Naive thymus-derived CD4-positive, alpha-beta T cell (primary cell): ENCODE data around the gene ANKIB1. TPM values are rescaled to one million over a fixed set of nuclear protein-coding genes. Genes with fewer than 3 reads are reported as not detected.
A peak's percentile ranks its signal among the peaks of the same experiment; 100 is the strongest.
"Not testable (repeated sequence)": the region's sequence is repeated elsewhere in the genome, so short reads cannot be mapped to it uniquely, and the experiment has no call there.

ENCODE experiments used
- ATAC-seq: fragments of 150-1000 bp; cut with Tn5 transposase; 2 replicates; pipeline ENCODE4 v1.10.0; 2021; ENCODE audit warnings: mild to moderate bottlenecking, moderate library complexity
- CTCF ChIA-PET: fragments of 350-600 bp; sonication (Branson Sonifier 250); formaldehyde crosslinking; loops from one replicate; lab custom pipeline; 2021; ENCODE audit warnings: antibody characterized with exemption; lab: Charles Lee
- POLR2A ChIA-PET: fragments of 350-600 bp; sonication (Branson Sonifier 250); formaldehyde crosslinking; loops from one replicate; lab custom pipeline; 2021; ENCODE audit warnings: antibody characterized with exemption, inconsistent platforms; lab: Charles Lee
- DNase-seq, 9 donors: peaks; one replicate each; pipeline versions ENCODE4 v3.0.0 to v3.0.0-alpha.2; 2020 to 2022; ENCODE audit warnings: mixed read lengths in 1 of 9
- H3K27ac ChIP-seq: one replicate; pipeline ENCODE4 v1.7.0; 2013; ENCODE audit warnings: mild to moderate bottlenecking, low read depth, low read length, moderate library complexity
- H3K27me3 ChIP-seq, 2 donors: one replicate each; pipeline ENCODE4 v1.7.0; 2013; ENCODE audit warnings: low read length in 2 of 2, mild to moderate bottlenecking in 2 of 2, moderate library complexity in 2 of 2; ENCODE audit not compliant: control insufficient read depth in 2 of 2, insufficient read depth in 2 of 2
- H3K36me3 ChIP-seq, 3 experiments: 1 replicate in 2 of 3; 2 replicates in 1 of 3; pipeline ENCODE4 v1.7.0; 2013; ENCODE audit warnings: low read length in 3 of 3, mild to moderate bottlenecking in 3 of 3, moderate library complexity in 1 of 3; ENCODE audit not compliant: insufficient read depth in 3 of 3, control insufficient read depth in 2 of 3
- H3K4me1 ChIP-seq, 2 donors: one replicate each; pipeline ENCODE4 v1.7.0; 2013; ENCODE audit warnings: low read length in 2 of 2, mild to moderate bottlenecking in 2 of 2, moderate library complexity in 1 of 2; ENCODE audit not compliant: control insufficient read depth in 2 of 2, insufficient read depth in 2 of 2
- H3K4me3 ChIP-seq: 2 replicates; pipeline ENCODE4 v1.7.0; 2013; ENCODE audit warnings: mild to moderate bottlenecking, low read length
- H3K9me3 ChIP-seq, 3 experiments: 1 replicate in 2 of 3; 2 replicates in 1 of 3; pipeline ENCODE4 v1.7.0; 2013; ENCODE audit warnings: low read length in 3 of 3; ENCODE audit not compliant: control insufficient read depth in 2 of 3
- H3K27ac Mint-ChIP-seq, 9 donors: one replicate each; pipeline ENCODE4 v1.8.0; 2020 to 2022; ENCODE audit warnings: mixed read lengths in 9 of 9, mild to moderate bottlenecking in 8 of 9, moderate library complexity in 5 of 9, inconsistent platforms in 2 of 9
- H3K27me3 Mint-ChIP-seq, 5 donors: one replicate each; pipeline ENCODE4 v1.8.0; 2021 to 2022; ENCODE audit warnings: mixed read lengths in 5 of 5, mild to moderate bottlenecking in 1 of 5
- H3K36me3 Mint-ChIP-seq, 5 donors: one replicate each; pipeline ENCODE4 v1.8.0; 2020 to 2022; ENCODE audit warnings: mixed read lengths in 5 of 5, mild to moderate bottlenecking in 3 of 5, inconsistent platforms in 1 of 5
- H3K4me1 Mint-ChIP-seq, 7 donors: one replicate each; pipeline ENCODE4 v1.8.0; 2020 to 2022; ENCODE audit warnings: mixed read lengths in 7 of 7, mild to moderate bottlenecking in 3 of 7, inconsistent platforms in 1 of 7
- H3K4me3 Mint-ChIP-seq, 10 donors: one replicate each; pipeline ENCODE4 v1.8.0; 2020 to 2022; ENCODE audit warnings: mild to moderate bottlenecking in 10 of 10, mixed read lengths in 10 of 10, moderate library complexity in 6 of 10, inconsistent platforms in 2 of 10
- H3K9me3 Mint-ChIP-seq, 11 donors: one replicate each; pipeline ENCODE4 v1.8.0; 2020 to 2022; ENCODE audit warnings: mixed read lengths in 11 of 11, mild to moderate bottlenecking in 4 of 11, inconsistent platforms in 1 of 11, moderate library complexity in 1 of 11
- intact Hi-C, 2 donors: fragments of 100-400 bp; cut with micrococcal nuclease; formaldehyde crosslinking; loops; one replicate each; pipeline ENCODE4 v1.15.1; 2023
- polyA plus RNA-seq, 2 donors: library from polyadenylated mRNA; unstranded; fragments of 300-500 nt; fragmentation: Illumina TruSeq; gene quantifications; one replicate each; pipeline ENCODE4 v1.2.3, GENCODE V29; 2021
- total RNA-seq, 6 experiments: library from RNA in 5 of 6; stranded (reverse) in 5 of 6; gene quantifications; 1 replicate in 5 of 6; 2 replicates in 1 of 6; pipeline ENCODE4 v1.2.3 and lab custom pipeline; 2021 to 2026

ANKIB1 gene
- total and polyA plus RNA-seq, 7 experiments from 2014 or later, result 5.8 to 98.6 (median 67.6) TPM

DNA sequence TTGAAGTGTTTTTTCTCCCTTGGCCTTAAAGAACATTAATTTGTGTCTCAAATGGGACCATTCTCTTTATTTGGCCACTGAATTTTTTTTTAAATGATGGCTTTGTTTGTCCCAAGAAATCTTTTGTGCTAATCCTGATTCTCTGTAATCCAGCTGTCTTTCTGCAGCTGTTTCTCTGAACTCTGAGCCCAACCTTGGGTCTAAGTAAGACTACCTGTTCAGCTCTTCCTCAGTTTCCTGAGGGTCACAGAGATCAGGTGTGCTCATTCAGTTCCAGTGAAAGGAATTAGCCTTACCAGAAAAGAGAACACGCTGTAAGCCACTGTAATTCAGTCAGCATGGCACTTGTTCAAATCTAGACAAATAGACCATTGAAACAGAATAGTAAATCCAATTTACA, 94.2 kb downstream of the ANKIB1 start:
- Histone ChIP-seq H3K27ac (no peak overlapping the region), H3K9me3 (no peaks in the 10 kb centered on the region), H3K27me3 (no peaks in the 10 kb centered on the region), H3K36me3 (peaks cover 0 to 7% (median 0%) of the 10 kb centered on the region in 3 experiments), H3K4me1 (no peaks in the 10 kb centered on the region), H3K4me3 (no peak overlapping the region)
- H3K36me3 Mint-ChIP-seq, result peaks cover 9 to 41% (median 33%) of the 10 kb centered on the region in 5 donors
- ChIA-PET POLR2A (no interaction called here), CTCF (no interaction called here)
- H3K4me3 Mint-ChIP-seq, result no peak overlapping the region
- H3K27ac Mint-ChIP-seq, result no peak overlapping the region
- intact Hi-C loops, result no loop called here
- ATAC-seq (no peak), DNase-seq (no peak)
- peaks cover 0 to 6% (median 0%) of the 10 kb centered on the region in 11 donors for H3K9me3 Mint-ChIP-seq
- no peaks in the 10 kb centered on the region for H3K27me3 Mint-ChIP-seq
- H3K4me1 Mint-ChIP-seq, result no peaks in the 10 kb centered on the region

- no peak for DNase-seq
- CTCF ChIA-PET, result no interaction called here
- Histone ChIP-seq H3K27ac (no peak overlapping the region), H3K4me3 (no peak overlapping the region), H3K36me3 (peaks cover 0 to 25% (median 0%) of the 10 kb centered on the region in 3 experiments), H3K4me1 (no peaks in the 10 kb centered on the region), H3K27me3 (no peaks in the 10 kb centered on the region), H3K9me3 (no peaks in the 10 kb centered on the region)
- ATAC-seq, result no peak
- H3K27ac Mint-ChIP-seq, result no peak overlapping the region
- no peaks in the 10 kb centered on the region for H3K27me3 Mint-ChIP-seq
- H3K4me1 Mint-ChIP-seq, result no peaks in the 10 kb centered on the region
- H3K9me3 Mint-ChIP-seq, result no peaks in the 10 kb centered on the region
- POLR2A ChIA-PET, result no interaction called here
- intact Hi-C loops, result no loop called here
- H3K4me3 Mint-ChIP-seq, result no peak overlapping the region
- H3K36me3 Mint-ChIP-seq, result peaks cover 5 to 53% (median 27%) of the 10 kb centered on the region in 5 donors
These were observed 97.9 kb downstream of the ANKIB1 start for GRCh38 chr7:92343714-92344113.

- intact Hi-C loops, result no loop called here
- ChIA-PET CTCF (no interaction called here), POLR2A (interaction anchor here (0.6 kb wide), 1 partner anchor 344 kb away, joined by 3 read pairs; no protein-coding TSS in a partner anchor)
- DNase-seq (no peak), ATAC-seq (no peak)
- no peaks in the 10 kb centered on the region for H3K27me3 ChIP-seq
- no peak overlapping the region for H3K4me3 ChIP-seq
- Mint-ChIP-seq H3K36me3 (peaks cover 9 to 69% (median 29%) of the 10 kb centered on the region in 5 donors), H3K9me3 (no peaks in the 10 kb centered on the region), H3K27ac (no peak overlapping the region), H3K4me3 (no peak overlapping the region), H3K4me1 (peaks cover 0 to 4% (median 0%) of the 10 kb centered on the region in 7 donors), H3K27me3 (no peaks in the 10 kb centered on the region)
- H3K27ac ChIP-seq, result no peak overlapping the region
- peaks cover 0 to 26% (median 6%) of the 10 kb centered on the region in 3 experiments for H3K36me3 ChIP-seq
- no peaks in the 10 kb centered on the region for H3K4me1 ChIP-seq
- H3K9me3 ChIP-seq, result no peaks in the 10 kb centered on the region
These were observed 106.2 kb downstream of the ANKIB1 start for GRCh38 chr7:92352009-92352408.

GRCh38 chr7:92354214-92354613, 108.4 kb downstream of the ANKIB1 start:
- ChIA-PET POLR2A (no interaction called here), CTCF (no interaction called here)
- peaks cover 12 to 66% (median 32%) of the 10 kb centered on the region in 5 donors for H3K36me3 Mint-ChIP-seq
- H3K4me1 Mint-ChIP-seq, result peaks cover 0 to 4% (median 0%) of the 10 kb centered on the region in 7 donors
- Histone ChIP-seq H3K27me3 (no peaks in the 10 kb centered on the region), H3K36me3 (peaks cover 0 to 28% (median 6%) of the 10 kb centered on the region in 3 experiments), H3K27ac (no peak overlapping the region), H3K9me3 (no peaks in the 10 kb centered on the region), H3K4me1 (no peaks in the 10 kb centered on the region), H3K4me3 (no peak overlapping the region)
- H3K27ac Mint-ChIP-seq, result no peak overlapping the region
- DNase-seq (no peak), ATAC-seq (no peak)
- peaks cover 0 to 3% (median 0%) of the 10 kb centered on the region in 11 donors for H3K9me3 Mint-ChIP-seq
- H3K27me3 Mint-ChIP-seq, result no peaks in the 10 kb centered on the region
- H3K4me3 Mint-ChIP-seq, result no peak overlapping the region
- intact Hi-C loops, result no loop called here

DNA sequence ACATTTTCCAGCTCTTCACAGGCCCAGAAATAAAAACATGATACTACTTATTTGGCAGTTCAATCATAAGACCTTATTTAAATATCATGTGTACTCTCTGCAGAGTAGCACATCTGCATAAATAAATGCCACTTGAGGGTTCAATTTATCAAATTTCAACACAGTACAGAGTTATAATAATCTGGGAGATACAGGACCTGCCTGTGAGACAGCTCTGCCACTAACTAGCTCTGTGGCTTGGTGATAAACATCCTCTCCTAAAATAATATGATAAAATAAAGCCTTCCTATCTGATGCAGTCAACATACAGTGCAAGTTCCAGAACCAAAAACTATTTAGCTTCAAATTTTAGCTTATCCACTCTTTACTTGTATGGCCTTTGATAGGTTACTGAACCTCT, 110.6 kb downstream of the ANKIB1 start:
- intact Hi-C loops, result no loop called here
- no peak overlapping the region for H3K27ac Mint-ChIP-seq
- ChIA-PET POLR2A (no interaction called here), CTCF (no interaction called here)
- peaks cover 0 to 4% (median 0%) of the 10 kb centered on the region in 7 donors for H3K4me1 Mint-ChIP-seq
- DNase-seq, result no peak
- no peak overlapping the region for H3K4me3 ChIP-seq
- H3K27me3 Mint-ChIP-seq, result no peaks in the 10 kb centered on the region
- H3K9me3 Mint-ChIP-seq, result peaks cover 0 to 4% (median 0%) of the 10 kb centered on the region in 11 donors
- H3K27ac ChIP-seq, result no peak overlapping the region
- H3K36me3 ChIP-seq, result peaks cover 0 to 21% (median 6%) of the 10 kb centered on the region in 3 experiments
- no peaks in the 10 kb centered on the region for H3K4me1 ChIP-seq
- H3K36me3 Mint-ChIP-seq, result peaks cover 21 to 67% (median 43%) of the 10 kb centered on the region in 5 donors
- ATAC-seq, result no peak
- no peaks in the 10 kb centered on the region for H3K9me3 ChIP-seq
- no peak overlapping the region for H3K4me3 Mint-ChIP-seq
- H3K27me3 ChIP-seq, result no peaks in the 10 kb centered on the region

DNA sequence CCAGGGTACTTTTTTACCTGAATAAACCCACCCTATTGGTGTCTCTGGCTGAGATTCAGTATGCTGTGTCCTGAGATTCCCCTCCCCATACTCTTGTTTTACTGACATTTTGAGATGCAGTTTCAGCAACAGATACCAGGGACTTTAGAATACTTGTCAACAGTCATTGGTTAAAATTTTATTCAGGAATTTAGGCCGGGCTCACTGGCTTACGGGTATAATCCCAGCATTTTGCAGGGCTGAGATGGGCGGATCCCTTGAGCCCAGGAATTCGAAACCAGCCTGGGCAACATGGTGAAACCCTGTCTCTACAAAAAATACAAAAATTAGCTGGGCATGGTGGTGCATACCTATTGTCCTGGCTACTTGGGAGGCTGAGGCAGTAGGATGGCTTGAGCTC, 111.5 kb downstream of the ANKIB1 start:
- intact Hi-C loops, result no loop called here
- H3K9me3 ChIP-seq, result no peaks in the 10 kb centered on the region
- peaks cover 0 to 4% (median 0%) of the 10 kb centered on the region in 7 donors for H3K4me1 Mint-ChIP-seq
- H3K27ac Mint-ChIP-seq, result peak overlapping the region in 1 of 9 donors; percentile 5
- H3K27me3 Mint-ChIP-seq, result no peaks in the 10 kb centered on the region
- H3K4me3 ChIP-seq, result no peak overlapping the region
- H3K4me1 ChIP-seq, result no peaks in the 10 kb centered on the region
- no peak for DNase-seq
- peaks cover 0 to 4% (median 0%) of the 10 kb centered on the region in 11 donors for H3K9me3 Mint-ChIP-seq
- no peaks in the 10 kb centered on the region for H3K27me3 ChIP-seq
- H3K4me3 Mint-ChIP-seq, result no peak overlapping the region
- ChIA-PET CTCF (no interaction called here), POLR2A (no interaction called here)
- no peak for ATAC-seq
- H3K27ac ChIP-seq, result no peak overlapping the region
- peaks cover 1 to 25% (median 6%) of the 10 kb centered on the region in 3 experiments for H3K36me3 ChIP-seq
- peaks cover 21 to 65% (median 41%) of the 10 kb centered on the region in 5 donors for H3K36me3 Mint-ChIP-seq

GRCh38 chr7:92359179-92359578, 113.4 kb downstream of the ANKIB1 start:
- H3K9me3 ChIP-seq, DNase-seq, H3K27me3 Mint-ChIP-seq, intact Hi-C loops, H3K27ac ChIP-seq, CTCF ChIA-PET, H3K27ac Mint-ChIP-seq, H3K4me3 Mint-ChIP-seq, H3K27me3 ChIP-seq, H3K9me3 Mint-ChIP-seq, POLR2A ChIA-PET, H3K4me3 ChIP-seq, H3K4me1 ChIP-seq, ATAC-seq, H3K4me1 Mint-ChIP-seq: not testable (repeated sequence)
- peaks cover 0 to 20% (median 4%) of the 10 kb centered on the region in 3 experiments for H3K36me3 ChIP-seq
- H3K36me3 Mint-ChIP-seq, result peaks cover 22 to 56% (median 39%) of the 10 kb centered on the region in 5 donors
